HG03439 (cell line): ENCODE measurements around the gene GLIPR1L2.

ENCODE experiments used
- ATAC-seq: cut with Tn5 transposase; IDR thresholded peaks from one replicate; pipeline ENCODE4 v1.9.1; 2021; ENCODE audit warnings: mild to moderate bottlenecking, moderate library complexity; ENCODE audit not compliant: unreplicated experiment

Gene GLIPR1L2

DNA sequence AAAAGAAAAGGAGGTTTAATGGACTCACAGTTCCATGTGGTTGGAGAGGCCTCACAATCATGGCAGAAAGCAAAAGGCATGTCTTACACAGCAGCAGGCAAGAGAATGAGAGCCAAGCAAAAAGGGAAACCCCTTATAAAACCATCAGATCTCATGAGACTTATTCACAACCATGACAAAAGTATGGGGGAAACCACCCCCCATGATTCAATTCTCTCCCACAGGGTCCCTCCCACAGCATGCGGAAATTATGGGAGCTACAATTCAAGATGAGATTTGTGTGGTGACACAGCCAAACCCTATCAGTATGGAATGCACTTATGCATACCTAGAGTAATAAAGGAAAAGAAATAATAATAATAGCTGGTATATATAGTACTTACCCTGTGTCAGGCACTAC lies 85.2 kb downstream of the GLIPR1L2 start:
- ATAC-seq: no peak

DNA sequence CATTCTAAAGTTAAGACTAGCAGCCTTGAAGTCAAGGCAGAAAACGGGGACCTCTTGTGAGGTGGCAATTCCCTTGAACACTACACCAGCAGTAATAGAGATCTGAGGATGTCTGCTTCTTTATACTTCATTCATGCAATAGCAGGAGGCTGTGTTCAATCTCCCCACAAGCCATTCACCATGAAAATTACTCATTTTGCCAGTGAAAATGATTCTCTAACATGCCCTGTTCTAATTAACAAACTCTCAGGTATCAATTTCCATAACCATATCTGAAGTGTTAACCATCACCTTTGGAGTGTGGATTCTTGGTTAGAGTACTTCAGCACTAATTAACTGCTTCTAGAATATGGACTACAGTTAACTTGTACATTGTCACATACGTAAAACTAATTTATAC lies 86.2 kb downstream of the GLIPR1L2 start:
- no peak for ATAC-seq

DNA sequence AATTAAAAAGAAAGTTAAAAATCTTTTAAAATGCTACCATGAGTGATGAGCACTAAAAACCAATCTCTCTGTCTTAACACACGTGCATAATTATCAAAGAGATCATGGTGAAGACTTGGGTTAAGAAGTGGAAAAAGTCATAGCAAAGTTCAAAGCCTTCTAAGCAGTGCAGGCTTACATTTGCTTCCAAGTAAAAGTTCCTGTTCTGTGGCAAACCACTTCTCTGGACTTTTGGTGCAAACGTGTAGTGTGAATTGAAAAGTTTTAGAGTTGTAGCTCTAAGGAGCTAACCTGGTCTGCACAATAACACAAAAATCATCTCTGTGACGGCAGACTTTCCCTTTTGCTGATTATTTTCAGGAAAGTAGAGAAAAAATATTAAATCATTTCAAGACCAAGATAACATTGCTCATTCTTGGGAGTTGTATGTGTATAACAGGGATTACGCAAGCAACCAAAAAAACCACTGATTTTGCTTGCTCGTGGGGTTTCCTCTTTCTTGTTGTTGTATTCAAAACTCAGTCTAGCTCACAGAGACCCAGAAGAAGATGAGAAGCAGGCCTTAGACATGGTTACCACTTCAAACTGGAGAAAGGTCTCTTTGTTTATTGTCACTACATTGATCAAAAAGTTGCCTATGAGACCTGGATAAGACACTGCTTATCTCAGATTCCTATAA lies 87.4 kb downstream of the GLIPR1L2 start:
- no peak for ATAC-seq

DNA sequence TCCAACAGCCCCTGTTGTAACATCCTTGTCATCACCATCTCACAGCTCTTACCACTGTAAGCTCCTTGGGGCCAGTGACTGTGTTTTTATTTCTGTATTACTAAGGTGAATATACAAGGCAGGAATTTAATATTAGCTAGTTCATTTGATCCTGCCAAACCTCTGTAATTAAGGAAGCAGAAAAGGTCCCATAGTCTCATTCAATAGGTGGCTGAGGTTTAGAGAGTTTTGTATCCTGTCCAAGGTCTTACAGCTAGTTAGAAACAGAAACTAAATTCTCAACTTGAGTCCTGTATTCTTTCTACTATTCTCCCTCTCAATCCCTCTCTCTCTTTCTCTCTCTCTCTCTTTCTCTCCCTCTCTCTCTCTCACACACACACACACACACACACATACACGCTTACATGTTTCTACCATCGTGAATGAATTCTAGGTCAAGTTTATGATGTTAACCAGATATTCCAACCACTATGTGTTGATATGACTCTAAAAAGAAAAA lies 89.1 kb downstream of the GLIPR1L2 start:
- peak; percentile 33 for ATAC-seq

DNA sequence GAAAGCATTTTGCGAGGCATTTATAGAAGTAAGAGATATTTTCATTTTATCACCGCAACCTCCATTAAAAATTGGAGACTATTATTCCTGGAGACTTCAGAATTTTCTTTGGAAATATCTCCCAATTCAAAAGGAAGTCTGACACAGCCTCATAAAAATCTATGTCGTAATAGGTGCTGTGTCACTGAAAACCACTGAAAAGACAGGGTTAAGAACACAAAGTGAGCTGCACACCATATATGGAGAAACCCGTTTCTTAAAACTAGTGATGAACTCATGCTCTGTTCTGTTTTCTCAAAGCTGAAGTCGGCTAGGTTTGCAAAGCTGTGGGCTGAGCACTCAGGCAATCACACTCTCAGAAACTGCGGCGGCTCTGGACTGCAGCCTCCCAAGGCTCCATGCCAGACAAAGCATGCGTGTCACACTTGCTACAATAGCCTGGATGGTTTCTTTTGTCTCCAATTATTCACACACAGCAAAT lies 89.6 kb downstream of the GLIPR1L2 start, which contains the start of gene GLIPR1:
Gene GLIPR1 (plus strand): TSS at position 287 of the 481 bp plus-strand sequence. CDS start 126 bp downstream, at position 413.
- ATAC-seq: peak; percentile 91

DNA sequence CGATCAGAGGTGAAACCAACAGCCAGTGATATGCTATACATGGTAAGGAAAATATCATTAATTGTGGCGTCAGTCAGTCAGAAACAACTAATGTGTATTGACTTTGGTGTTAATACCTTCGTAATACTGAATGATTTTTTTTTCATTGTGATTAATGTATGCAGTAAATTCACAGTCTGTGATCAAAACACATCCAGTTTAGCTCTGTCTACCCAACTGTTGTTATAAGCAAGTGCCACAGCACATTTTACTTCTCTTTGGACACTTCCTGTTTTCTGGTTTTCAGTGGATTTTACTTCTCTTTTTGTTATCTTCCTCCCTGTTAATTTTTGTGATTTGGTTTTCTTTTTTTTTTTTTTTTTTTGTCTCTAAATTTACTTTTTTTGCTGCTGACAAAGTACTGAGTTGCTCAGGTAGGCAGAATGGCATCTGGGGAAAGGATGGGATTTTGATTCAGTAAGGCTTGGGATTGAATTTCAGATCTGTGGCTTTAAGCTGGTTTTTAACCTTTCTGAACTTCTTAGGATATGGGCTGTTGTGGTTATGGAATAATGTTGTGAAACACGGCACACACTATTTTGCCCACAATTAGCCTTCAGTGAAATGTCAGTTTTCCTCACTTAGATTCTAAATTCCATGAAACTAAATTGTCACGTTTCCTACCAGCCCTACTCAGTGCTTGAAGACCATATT lies 90.3 kb downstream of the GLIPR1L2 start:
- peak; percentile 15 for ATAC-seq

DNA sequence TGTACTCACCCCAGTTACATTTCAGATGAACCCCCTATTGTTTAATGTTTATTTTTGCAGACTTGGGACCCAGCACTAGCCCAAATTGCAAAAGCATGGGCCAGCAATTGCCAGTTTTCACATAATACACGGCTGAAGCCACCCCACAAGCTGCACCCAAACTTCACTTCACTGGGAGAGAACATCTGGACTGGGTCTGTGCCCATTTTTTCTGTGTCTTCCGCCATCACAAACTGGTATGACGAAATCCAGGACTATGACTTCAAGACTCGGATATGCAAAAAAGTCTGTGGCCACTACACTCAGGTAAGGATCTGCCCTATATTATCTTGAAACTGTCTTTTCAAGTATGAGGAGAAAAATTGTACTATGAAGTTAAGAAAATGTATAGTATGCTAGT lies 90.9 kb downstream of the GLIPR1L2 start:
- no peak for ATAC-seq
